ENCODE results near the gene COL15A1.
"Not testable (repeated sequence)": the region's sequence is repeated elsewhere in the genome, so short reads cannot be mapped to it uniquely, and the experiment has no call there.

Gene COL15A1

DNA sequence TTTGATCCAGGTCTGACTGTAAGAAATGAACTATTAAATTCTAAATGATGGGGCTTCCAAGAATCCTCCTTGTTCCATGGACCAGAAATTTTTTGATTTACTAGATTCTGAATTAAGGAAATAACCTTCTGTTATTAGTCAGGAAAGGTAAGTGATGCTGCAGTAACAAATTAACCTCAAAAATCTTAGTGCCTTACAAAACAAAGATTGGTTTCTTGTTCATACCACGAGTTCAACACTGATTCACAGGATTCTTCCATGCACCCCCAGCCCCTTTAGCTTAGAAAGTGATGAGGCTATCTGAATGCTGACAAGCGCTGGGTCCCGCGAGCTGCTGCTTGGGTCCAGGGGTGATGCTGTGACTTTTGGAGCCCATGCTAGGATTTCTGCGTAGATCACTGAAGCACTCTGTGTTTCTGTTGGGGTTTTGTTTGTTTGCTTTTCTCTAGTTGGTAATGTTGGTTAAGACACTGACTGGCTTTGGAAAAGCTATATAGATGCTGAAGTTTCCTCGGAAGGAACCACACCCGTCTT lies 52.3 kb downstream of the COL15A1 start:
- DNase-seq: no peak

DNA sequence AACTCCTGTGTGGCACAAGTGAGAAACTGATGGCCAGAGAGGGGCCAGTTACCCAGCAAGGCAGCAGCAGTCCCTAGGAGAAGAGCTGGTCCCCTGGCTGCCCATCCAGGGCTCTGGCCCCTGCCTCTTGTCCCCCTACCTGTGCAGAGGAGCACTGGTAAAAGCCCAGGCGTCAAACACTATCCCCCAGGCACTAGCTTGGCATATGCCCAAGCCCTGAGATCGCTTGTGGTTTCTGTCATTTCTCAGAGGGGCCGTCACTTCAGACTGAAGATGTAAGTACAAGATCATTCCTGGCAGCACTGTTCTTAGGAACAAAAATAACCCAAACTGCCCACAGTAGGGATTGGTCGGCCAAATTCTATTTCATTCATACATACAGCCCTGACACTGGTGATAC lies 53.9 kb downstream of the COL15A1 start:
- DNase-seq: peak; percentile 22

DNA sequence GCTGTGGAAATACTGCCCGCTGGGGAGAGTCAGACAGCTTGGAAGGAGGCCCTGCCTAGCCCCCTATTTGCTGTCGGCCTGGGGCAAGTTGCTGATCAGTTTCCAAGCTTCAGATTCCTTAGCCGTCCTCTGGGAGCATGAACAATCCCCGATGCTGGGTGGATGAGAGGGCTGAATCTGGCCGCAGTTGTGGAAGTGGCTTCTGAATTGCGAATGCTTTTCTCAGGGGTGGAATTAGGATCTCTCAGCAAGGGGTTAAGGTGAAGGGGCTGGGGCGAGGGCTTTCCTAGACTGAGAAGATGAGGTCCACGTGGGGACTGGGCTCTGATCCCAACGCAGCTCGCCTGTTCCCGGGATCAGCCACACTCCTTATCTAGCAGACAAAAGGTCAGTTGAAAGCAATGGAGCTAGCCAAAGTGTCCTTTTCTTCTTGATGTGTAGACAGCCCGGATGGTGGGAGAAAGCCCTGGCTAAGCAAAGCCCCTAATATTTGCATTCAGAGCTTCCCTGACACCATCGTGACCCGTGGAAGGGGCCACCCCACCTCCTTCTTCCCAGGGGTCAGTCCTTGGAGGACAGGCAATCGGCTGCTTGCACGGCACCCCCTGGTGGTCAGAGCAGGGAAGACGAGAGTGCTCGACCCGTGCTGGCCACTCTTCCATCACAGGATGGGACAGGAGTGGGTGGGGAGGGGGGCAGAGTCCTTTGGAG lies 54.9 kb downstream of the COL15A1 start:
- no peak for DNase-seq

DNA sequence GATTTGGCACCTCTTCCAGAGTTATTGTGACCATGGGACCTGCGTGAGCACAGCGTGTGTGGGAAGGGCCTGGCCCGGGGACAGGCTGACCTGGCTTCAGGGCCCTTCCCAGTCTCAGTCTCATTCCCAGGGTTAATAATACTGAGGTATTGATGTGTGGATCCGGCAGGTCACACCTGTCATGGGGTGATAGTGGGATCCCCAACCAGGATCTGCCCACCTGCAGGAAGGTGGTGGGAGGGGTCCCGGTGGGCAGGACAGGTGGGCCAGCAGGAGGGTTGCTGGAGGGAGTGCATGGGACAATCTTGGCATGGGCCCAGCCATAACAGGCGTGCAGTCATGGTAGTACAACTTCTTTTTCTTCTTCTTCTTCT lies 55.4 kb downstream of the COL15A1 start:
- no peak for DNase-seq

DNA sequence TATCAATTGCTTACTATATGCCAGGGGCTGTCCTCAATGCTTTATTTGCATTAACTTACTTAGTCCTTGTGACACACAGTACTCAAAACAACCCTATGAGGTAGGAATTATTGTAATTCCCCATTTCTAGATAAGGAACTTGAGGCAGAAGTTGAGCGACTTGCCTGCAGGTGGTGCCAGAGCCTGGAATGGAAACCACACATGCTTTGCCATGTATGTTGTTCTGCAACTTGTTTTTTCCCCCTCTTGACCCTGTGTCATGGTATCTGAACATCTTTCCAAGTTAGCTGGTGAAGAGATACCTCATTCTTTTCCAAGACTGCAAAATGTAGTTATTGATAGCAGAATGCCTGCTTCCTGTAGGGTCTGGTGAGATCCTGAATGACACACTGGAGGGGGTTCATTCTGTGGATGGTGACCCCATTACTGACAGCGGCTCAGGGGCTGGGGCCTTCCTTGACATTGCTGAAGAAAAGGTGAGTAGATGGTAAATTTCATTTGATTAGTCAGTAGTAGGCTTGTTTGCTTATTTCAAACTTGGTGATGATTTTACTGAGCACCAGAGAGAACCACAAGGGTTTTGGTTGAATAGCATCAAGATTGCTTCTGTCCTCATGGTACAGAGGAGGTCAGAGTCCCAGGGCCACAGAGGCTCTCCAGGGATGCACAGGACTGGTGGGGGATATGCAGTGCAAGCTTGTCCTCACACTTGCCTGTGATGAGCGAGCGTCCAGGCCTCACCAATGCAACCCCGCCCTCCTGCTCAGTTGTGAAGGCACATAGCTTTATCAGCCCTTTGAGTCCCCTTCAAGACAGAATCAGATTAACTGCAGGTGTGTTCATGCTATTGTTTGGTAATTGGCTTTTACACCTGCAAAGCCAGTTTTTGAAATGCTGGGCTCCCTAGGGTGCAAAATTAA lies 57.0 kb downstream of the COL15A1 start:
- DNase-seq: no peak

GRCh38 chr9:99001892-99002291 lies 58.2 kb downstream of the COL15A1 start:
- no peak for DNase-seq

DNA sequence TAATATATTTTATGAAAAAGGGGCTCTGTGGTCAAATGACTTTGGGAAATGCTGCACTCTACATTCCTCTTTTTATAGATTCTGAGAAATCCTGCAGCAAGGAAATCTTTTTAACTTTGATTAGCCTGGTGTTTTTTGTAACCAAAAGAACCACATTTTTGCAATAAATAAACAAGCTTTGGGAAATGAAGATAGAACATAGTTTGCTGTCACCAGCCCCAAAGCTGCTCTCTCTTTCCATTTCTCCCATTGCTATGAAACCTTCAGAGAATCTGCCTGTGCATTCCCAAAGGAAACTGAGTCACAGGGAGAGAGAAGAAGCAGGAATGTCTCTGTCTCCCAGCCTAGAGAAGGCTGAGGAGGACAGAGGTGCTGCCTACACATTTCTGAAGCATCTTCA lies 59.0 kb downstream of the COL15A1 start:
- DNase-seq: no peak

- DNase-seq: no peak
Measured at GRCh38 chr9:99003308-99003707, 59.6 kb downstream of the COL15A1 start.

DNA sequence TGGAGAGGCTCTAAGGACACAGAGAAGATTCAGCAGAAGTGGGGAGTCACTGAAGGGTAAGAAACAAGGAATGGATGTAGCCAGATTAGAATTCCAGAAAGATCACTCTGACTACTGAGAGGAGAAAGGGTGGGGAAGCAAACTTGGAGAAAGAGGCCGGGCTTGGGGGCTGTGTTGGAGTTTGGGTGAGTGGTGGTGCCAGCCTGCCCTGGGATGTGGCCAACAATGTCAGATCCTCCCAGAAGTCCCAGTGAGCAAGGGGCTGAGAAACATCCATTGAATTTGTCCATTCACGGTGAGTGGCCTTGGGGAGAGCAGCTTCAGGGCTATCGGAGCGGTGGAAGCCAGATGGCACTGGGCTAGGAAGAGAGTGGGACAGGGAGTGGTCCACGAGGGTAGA lies 60.4 kb downstream of the COL15A1 start:
- no peak for DNase-seq

DNA sequence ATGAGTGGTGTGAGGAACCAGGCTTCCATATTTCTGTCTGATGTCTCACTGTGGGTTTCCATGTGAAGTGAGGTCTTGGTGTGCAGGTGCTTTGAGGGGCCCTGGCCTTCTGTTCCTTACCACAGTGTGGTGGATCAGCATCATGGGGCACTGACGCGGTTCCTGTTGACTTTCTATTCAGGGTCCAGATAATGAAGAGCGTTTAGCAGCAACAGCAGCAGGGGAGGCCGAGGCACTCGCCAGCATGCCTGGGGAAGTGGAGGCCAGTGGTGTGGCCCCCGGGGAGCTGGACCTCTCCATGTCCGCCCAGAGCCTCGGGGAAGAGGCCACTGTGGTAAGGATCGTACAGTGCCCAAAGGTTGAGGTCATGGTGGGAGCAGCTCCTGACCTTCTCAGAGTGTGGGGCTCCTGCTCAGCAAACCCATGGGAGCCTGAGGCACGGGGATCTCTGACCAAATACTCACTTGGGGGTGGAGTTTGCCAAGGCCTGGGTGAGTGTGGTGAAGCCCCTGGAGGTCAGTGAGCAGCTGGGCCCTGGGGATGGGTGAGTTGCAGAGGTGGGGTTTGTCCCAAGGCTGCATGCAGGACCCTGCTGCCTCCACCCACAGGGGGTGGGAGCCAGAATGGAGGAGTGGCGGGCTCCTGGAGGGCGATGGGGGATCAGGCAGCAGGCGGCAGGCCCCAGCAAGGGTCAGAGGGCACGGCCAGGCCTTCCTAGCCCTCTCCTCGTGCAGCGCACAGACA lies 61.2 kb downstream of the COL15A1 start:
- DNase-seq: no peak

GRCh38 chr9:99005651-99006050 lies 61.9 kb downstream of the COL15A1 start:
- no peak for DNase-seq

GRCh38 chr9:99006511-99006910 lies 62.8 kb downstream of the COL15A1 start:
- DNase-seq: no peak

GRCh38 chr9:99006979-99007378 lies 63.3 kb downstream of the COL15A1 start:
- no peak for DNase-seq

DNA sequence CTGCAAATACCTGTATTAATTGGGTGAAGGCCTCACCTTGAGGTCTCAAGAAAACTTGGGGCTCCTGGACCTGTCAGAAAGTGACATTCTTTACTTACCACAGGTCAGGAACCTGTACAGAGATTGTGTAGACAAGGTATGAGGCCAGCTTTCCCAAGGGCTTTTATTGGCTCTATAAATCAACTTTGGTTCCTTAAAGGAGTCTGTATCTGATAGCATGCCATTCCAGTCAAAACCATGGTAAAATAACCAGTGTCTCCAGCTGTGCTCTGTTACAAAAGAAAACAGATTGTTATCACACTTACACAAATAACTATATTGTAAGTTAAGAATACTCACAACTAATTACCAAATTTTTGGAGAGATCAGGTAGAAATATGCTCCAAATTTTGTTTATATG lies 64.5 kb downstream of the COL15A1 start:
- no peak for DNase-seq

DNA sequence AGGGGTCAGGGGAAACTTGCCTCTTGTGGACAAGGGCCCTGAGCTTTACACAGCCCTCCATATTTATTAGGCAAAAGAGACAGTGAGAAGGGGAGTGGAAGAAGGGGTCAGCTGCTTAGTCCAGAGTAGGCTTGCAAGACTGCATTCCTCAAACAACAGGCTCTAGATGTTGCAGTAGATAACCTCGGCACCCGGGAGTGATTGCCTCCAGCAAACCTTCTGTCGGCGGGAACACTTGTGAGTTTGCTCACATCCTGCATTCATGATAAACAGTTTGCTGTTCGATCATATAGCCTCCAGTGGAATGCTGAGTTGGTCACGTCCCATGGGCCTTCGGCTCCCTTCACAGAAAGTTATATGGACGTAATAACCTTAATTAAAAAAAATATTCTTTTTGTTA lies 66.7 kb downstream of the COL15A1 start:
- not testable (repeated sequence) for DNase-seq

- DNase-seq: no peak
Measured at GRCh38 chr9:99011161-99011709, 67.5 kb downstream of the COL15A1 start.

- DNase-seq: no peak
Measured at GRCh38 chr9:99012957-99013512, 69.3 kb downstream of the COL15A1 start.

- DNase-seq: no peak
Measured at GRCh38 chr9:99013550-99013949, 69.8 kb downstream of the COL15A1 start.

GRCh38 chr9:99015448-99015847 lies 71.7 kb downstream of the COL15A1 start:
- DNase-seq: no peak

GRCh38 chr9:99015890-99016289 lies 72.2 kb downstream of the COL15A1 start:
- no peak for DNase-seq

DNA sequence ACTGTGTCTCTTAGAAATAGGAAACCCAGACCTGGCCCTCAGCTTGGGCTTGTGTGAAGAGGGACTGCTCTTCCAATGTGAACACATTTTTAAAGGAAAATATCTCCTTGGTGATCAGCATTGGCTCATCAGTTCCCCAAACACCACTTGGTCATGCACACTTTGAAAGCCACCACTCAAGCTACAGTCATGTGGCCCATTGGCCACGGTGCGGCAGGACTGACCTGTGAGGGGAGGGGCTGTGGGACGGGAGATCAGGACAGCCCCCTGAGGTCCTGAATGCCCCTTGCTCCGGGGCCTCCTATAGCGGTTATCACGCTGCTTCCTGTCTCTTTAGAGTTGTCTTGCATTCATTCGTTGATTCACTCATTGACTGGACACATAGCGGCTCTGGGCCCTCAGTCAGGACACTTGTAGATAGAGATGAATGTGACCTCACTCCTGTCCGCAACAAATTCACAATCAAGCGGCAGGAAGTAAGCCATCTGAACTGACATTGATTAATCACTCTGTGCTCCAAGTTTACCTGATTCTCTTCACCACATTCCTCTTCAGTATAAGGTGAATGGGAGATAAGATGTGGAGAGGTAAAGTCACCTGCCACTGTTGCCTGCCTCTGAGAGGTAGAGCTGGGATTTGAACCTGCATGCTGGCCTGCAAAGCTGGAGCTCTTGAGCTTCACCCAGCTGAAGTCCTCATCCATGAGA lies 73.1 kb downstream of the COL15A1 start:
- DNase-seq: no peak

DNA sequence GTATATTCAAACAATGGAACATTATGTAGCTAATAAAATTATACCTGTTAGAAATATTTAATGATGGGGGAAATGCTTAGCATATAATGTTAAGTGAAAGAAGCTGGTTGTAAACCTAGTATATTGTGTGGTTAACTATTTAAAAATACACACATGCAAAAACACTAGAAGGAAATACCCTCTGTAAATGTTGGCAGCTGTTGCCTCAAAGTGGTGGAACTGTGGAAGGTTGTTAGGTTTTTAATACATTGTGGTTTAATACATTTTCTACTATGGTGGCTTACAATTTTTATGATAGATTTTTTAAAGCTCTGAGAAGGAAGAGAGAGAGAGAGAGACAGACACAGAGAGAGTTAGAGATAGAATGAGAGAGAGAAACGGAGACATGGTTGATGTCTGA lies 74.9 kb downstream of the COL15A1 start:
- no peak for DNase-seq
